Calu3 (cell line): ENCODE measurements around the gene EPB41L2. TPM values are rescaled to one million over a fixed set of nuclear protein-coding genes. Genes with fewer than 3 reads are reported as not detected.

Source experiments
- BruUV-seq: library from RNA; stranded (reverse); fragments of 400-500 nt; replicated peaks from 2 replicates; lab custom pipeline; 2021; lab: Mats Ljungman, UMichigan
- CTCF ChIA-PET: fragments of 300-600 bp; sonication (Branson Sonifier 250); formaldehyde crosslinking; loops from one replicate; lab custom pipeline; 2022; ENCODE audit warnings: antibody characterized with exemption; lab: Charles Lee
- DNase-seq: peaks from one replicate; pipeline ENCODE4 v3.0.0; 2022
- H3K27ac Mint-ChIP-seq: one replicate; pipeline ENCODE4 v1.8.0; 2022; ENCODE audit warnings: mixed read lengths; ENCODE audit not compliant: unreplicated experiment
- H3K27me3 Mint-ChIP-seq: one replicate; pipeline ENCODE4 v1.8.0; 2022; ENCODE audit warnings: mixed read lengths; ENCODE audit not compliant: unreplicated experiment
- H3K36me3 Mint-ChIP-seq: one replicate; pipeline ENCODE4 v1.8.0; 2022; ENCODE audit warnings: mild to moderate bottlenecking, moderate library complexity, mixed read lengths; ENCODE audit not compliant: insufficient read depth, unreplicated experiment
- H3K4me1 Mint-ChIP-seq: one replicate; pipeline ENCODE4 v1.8.0; 2022; ENCODE audit warnings: mild to moderate bottlenecking, low read depth, mixed read lengths; ENCODE audit not compliant: unreplicated experiment
- H3K4me3 Mint-ChIP-seq: one replicate; pipeline ENCODE4 v1.8.0; 2022; ENCODE audit warnings: mild to moderate bottlenecking, low read depth, moderate library complexity, mixed read lengths; ENCODE audit not compliant: unreplicated experiment
- H3K9me3 Mint-ChIP-seq: one replicate; pipeline ENCODE4 v1.8.0; 2022; ENCODE audit warnings: low read depth, mixed read lengths; ENCODE audit not compliant: unreplicated experiment
- intact Hi-C: fragments of 100-400 bp; cut with micrococcal nuclease; formaldehyde crosslinking; loops from one replicate; pipeline ENCODE4 v1.10.0; 2022; ENCODE audit not compliant: unreplicated experiment
- total RNA-seq: library from RNA; stranded (reverse); gene quantifications from 2 replicates; pipeline ENCODE4 v1.2.3, GENCODE V29; 2022
- TF ChIP-seq, protein P1 (sequence below): fragments of 200-600 bp; IDR thresholded peaks from one replicate; pipeline ENCODE4 v1.8.0; 2022; ENCODE audit warnings: antibody characterized with exemption; ENCODE audit not compliant: unreplicated experiment

EPB41L2 gene
- total RNA-seq, 1 experiment from 2014 or later = 332 TPM

DNA sequence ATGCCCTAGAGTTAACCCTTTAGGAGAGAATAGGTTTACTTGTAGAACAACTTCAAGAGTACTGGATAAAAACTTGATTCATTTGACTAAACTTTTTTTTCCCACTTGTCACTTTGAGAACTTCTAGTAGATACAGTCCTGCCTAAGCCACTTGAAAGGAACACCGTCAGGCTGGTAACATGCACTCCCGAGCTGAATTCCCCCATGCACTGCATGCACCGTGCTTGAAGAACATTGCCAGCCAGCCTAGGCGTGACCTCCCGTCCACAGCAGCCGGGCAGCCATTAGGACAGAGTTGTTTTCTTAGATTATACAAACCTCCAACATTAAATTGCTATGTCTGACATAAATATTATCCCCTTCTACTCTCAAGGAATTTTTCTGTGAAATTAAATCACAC, 183.2 kb downstream of the EPB41L2 start:
- CTCF ChIA-PET = no interaction called here
- BruUV-seq = no TSS peak
- H3K36me3 Mint-ChIP-seq = no peaks in the 10 kb centered on the region
- no peak overlapping the region for H3K27ac Mint-ChIP-seq
- H3K4me3 Mint-ChIP-seq = no peak overlapping the region
- intact Hi-C loops = loop anchor here (10.0 kb wide), 1 partner anchor 555 kb away; no protein-coding TSS in a partner anchor
- no peaks in the 10 kb centered on the region for H3K4me1 Mint-ChIP-seq
- no peak for DNase-seq
- no peaks in the 10 kb centered on the region for H3K9me3 Mint-ChIP-seq
- H3K27me3 Mint-ChIP-seq = no peaks in the 10 kb centered on the region
- TF ChIP-seq, protein P1, sequence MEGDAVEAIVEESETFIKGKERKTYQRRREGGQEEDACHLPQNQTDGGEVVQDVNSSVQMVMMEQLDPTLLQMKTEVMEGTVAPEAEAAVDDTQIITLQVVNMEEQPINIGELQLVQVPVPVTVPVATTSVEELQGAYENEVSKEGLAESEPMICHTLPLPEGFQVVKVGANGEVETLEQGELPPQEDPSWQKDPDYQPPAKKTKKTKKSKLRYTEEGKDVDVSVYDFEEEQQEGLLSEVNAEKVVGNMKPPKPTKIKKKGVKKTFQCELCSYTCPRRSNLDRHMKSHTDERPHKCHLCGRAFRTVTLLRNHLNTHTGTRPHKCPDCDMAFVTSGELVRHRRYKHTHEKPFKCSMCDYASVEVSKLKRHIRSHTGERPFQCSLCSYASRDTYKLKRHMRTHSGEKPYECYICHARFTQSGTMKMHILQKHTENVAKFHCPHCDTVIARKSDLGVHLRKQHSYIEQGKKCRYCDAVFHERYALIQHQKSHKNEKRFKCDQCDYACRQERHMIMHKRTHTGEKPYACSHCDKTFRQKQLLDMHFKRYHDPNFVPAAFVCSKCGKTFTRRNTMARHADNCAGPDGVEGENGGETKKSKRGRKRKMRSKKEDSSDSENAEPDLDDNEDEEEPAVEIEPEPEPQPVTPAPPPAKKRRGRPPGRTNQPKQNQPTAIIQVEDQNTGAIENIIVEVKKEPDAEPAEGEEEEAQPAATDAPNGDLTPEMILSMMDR = no peak

- Mint-ChIP-seq H3K4me3 (no peak overlapping the region), H3K36me3 (peaks cover 17% of the 10 kb centered on the region), H3K9me3 (no peaks in the 10 kb centered on the region), H3K4me1 (no peaks in the 10 kb centered on the region), H3K27ac (no peak overlapping the region), H3K27me3 (no peaks in the 10 kb centered on the region)
- intact Hi-C loops = loop anchor here (10.0 kb wide), 1 partner anchor 549 kb away; no protein-coding TSS in a partner anchor
- TF ChIP-seq, protein P1 = no peak
- no TSS peak for BruUV-seq
- DNase-seq = no peak
- CTCF ChIA-PET = interaction anchor here (0.7 to 1.0 kb wide), 2 partner anchors 39 to 241 kb away, joined by 3 read pairs; no protein-coding TSS in a partner anchor
Measured at GRCh38 chr6:130873746-130874145, 189.3 kb downstream of the EPB41L2 start.

GRCh38 chr6:130872250-130873095, 190.6 kb downstream of the EPB41L2 start:
- H3K4me1 Mint-ChIP-seq = no peaks in the 10 kb centered on the region
- H3K36me3 Mint-ChIP-seq = peaks cover 17% of the 10 kb centered on the region
- CTCF ChIA-PET = interaction anchor here (0.7 to 1.3 kb wide), 5 partner anchors 12 to 1148 kb away, joined by 3 to 9 read pairs (median 3); no protein-coding TSS in a partner anchor
- intact Hi-C loops = loop anchor here (1.0 to 10.0 kb wide), 2 partner anchors 548 to 662 kb away; no protein-coding TSS in a partner anchor
- TF ChIP-seq, protein P1 = peak; percentile 89
- H3K27me3 Mint-ChIP-seq = no peaks in the 10 kb centered on the region
- H3K4me3 Mint-ChIP-seq = no peak overlapping the region
- no TSS peak for BruUV-seq
- peak; percentile 78 for DNase-seq
- H3K9me3 Mint-ChIP-seq = no peaks in the 10 kb centered on the region
- H3K27ac Mint-ChIP-seq = no peak overlapping the region

- no peaks in the 10 kb centered on the region for H3K9me3 Mint-ChIP-seq
- no peak overlapping the region for H3K27ac Mint-ChIP-seq
- no peaks in the 10 kb centered on the region for H3K27me3 Mint-ChIP-seq
- DNase-seq = no peak
- TF ChIP-seq, protein P1 = no peak
- no peak overlapping the region for H3K4me3 Mint-ChIP-seq
- CTCF ChIA-PET = no interaction called here
- H3K4me1 Mint-ChIP-seq = no peaks in the 10 kb centered on the region
- H3K36me3 Mint-ChIP-seq = peaks cover 17% of the 10 kb centered on the region
- intact Hi-C loops = loop anchor here (10.0 kb wide), 1 partner anchor 546 kb away; no protein-coding TSS in a partner anchor
- no TSS peak for BruUV-seq
Measured at GRCh38 chr6:130870179-130870880, 192.7 kb downstream of the EPB41L2 start.
